Ascending aorta (tissue), 2 donors: ENCODE measurements around the gene ROR1. TPM values are rescaled to one million over a fixed set of nuclear protein-coding genes. Genes with fewer than 3 reads are reported as not detected.

Experiments
- DNase-seq, 2 donors: peaks; one replicate each; pipeline ENCODE4 v3.0.0-alpha.2; 2019; ENCODE audit warnings: low spot score in 2 of 2
- H3K27ac ChIP-seq, 2 donors: fragments of 200-600 bp; sonication (generic); one replicate each; pipeline ENCODE4 v1.5.1; 2016 to 2017; ENCODE audit warnings: mild to moderate bottlenecking in 1 of 2
- H3K27me3 ChIP-seq: fragments of 200-600 bp; sonication (generic); one replicate; pipeline ENCODE4 v1.5.1; 2017
- H3K36me3 ChIP-seq, 2 donors: fragments of 200-600 bp; sonication (generic); one replicate each; pipeline ENCODE4 v1.5.1; 2016
- H3K4me1 ChIP-seq, 2 donors: fragments of 200-600 bp; sonication (generic); one replicate each; pipeline ENCODE4 v1.5.1; 2016 to 2017; ENCODE audit warnings: mild to moderate bottlenecking in 1 of 2
- H3K4me3 ChIP-seq, 2 donors: fragments of 200-600 bp; sonication (generic); one replicate each; pipeline ENCODE4 v1.5.1; 2016 to 2017; ENCODE audit warnings: mild to moderate bottlenecking in 1 of 2
- H3K9me3 ChIP-seq, 2 donors: fragments of 200-600 bp; sonication (generic); one replicate each; pipeline ENCODE4 v1.5.1; 2016
- CTCF ChIP-seq, 3 experiments: fragments of 200-600 bp in 2 of 3; fragments of 450-650 bp in 1 of 3; sonication (generic) in 2 of 3; IDR thresholded peaks; one replicate each; pipeline ENCODE4 v1.5.1; 2016 to 2019; ENCODE audit warnings: antibody characterized with exemption in 3 of 3, mild to moderate bottlenecking in 1 of 3, moderate library complexity in 1 of 3
- intact Hi-C: fragments of 100-400 bp; cut with DNase I; formaldehyde crosslinking; loops from one replicate; pipeline ENCODE4 v1.15.1; 2023
- total RNA-seq: library from RNA; depleted of rRNA; stranded (reverse); fragments of >200 nt; gene quantifications from one replicate; pipeline ENCODE4 v1.1.0, GENCODE V29; 2016

ROR1 gene
- total RNA-seq, 1 donor from 2014 or later, result 115 TPM

DNA sequence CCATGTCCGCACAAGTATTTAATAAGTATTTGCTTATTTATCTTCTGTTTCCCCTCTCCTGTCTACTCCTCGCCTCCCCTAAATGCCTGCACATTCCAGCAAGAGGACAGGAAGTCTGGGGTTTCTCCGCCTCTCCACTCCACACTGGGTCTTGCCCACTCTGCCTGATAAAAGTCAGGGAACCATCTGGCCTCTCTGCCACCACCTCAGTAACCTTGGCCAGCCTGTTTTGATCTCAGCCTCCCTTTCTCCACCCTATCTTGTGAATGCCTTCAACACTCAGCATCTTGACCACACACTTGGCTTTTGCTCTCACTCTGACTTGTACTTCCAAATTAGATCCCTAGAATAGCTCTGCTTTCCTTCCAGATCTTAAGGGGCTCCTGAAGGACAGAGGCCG, 264.3 kb downstream of the ROR1 start:
- no peaks in the 10 kb centered on the region for H3K36me3 ChIP-seq
- intact Hi-C loops, result no loop called here
- peaks cover 11 to 63% of the 10 kb centered on the region in 2 donors for H3K4me1 ChIP-seq
- no peak overlapping the region for H3K4me3 ChIP-seq
- H3K27me3 ChIP-seq, result no peaks in the 10 kb centered on the region
- TF ChIP-seq CTCF (IDR thresholded peaks at IDR 0.05), result no peak
- H3K27ac ChIP-seq, result peak overlapping the region; percentile 80 to 85
- no peak for DNase-seq
- H3K9me3 ChIP-seq, result no peaks in the 10 kb centered on the region

DNA sequence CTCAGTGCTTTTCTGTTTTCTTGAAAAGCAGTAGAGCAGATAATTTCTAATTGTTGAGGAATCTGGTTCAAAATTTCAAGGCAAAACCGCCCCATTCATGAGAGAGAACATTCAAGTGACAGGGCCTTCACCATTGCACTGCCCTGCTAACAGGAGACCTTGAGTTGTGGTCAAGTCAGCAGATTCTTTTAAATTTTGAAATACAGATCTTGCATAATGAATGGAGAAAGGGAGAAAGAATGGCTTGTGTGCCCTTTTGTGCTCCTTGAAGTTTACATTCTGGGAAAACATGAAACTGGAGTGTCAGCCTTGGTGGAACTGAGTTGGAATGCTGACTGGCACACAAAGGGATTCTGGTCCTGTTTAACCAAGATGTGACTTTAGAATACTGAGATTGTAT, 265.1 kb downstream of the ROR1 start:
- H3K27ac ChIP-seq, result peak overlapping the region; percentile 80 to 85
- peaks cover 5 to 64% of the 10 kb centered on the region in 2 donors for H3K4me1 ChIP-seq
- intact Hi-C loops, result no loop called here

DNA sequence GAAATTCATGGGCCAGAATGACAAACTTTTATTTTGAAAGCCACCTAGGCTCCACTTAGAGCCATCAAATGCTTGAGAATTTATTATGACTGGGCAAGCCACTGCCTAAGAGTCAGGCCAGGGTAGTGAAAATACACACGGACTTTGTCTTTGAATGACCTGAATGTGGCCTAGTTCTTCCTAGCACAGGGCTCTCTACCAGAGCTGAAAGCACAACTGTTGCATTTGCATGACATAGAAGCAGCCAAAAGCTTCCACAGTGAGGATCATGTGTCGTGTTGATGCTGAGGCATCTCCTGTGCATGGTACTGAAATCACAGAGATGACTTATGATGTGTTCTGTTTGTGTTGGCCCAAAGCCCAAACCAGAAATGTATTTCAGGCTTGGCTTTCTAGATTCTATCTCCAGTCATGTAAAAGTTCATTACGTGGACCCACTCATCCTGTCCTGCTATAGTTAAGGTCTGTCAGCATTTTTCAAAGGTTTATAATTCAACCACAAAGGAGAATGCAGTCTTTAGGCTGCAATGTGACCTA, 265.6 kb downstream of the ROR1 start:
- Histone ChIP-seq H3K27me3 (no peaks in the 10 kb centered on the region), H3K4me1 (peaks cover 5 to 63% of the 10 kb centered on the region in 2 donors), H3K27ac (peak overlapping the region; percentile 80 to 85), H3K36me3 (no peaks in the 10 kb centered on the region), H3K9me3 (no peaks in the 10 kb centered on the region), H3K4me3 (no peak overlapping the region)
- no peak for TF ChIP-seq CTCF (IDR thresholded peaks at IDR 0.05)
- intact Hi-C loops, result no loop called here
- DNase-seq, result peak; percentile 18 to 87

More for the DNA sequence above, 265.1 kb downstream of the ROR1 start:
- no peak for TF ChIP-seq CTCF (IDR thresholded peaks at IDR 0.05)
- DNase-seq, result no peak
- Histone ChIP-seq H3K27me3 (no peaks in the 10 kb centered on the region), H3K9me3 (no peaks in the 10 kb centered on the region), H3K36me3 (no peaks in the 10 kb centered on the region), H3K4me3 (no peak overlapping the region)

DNA sequence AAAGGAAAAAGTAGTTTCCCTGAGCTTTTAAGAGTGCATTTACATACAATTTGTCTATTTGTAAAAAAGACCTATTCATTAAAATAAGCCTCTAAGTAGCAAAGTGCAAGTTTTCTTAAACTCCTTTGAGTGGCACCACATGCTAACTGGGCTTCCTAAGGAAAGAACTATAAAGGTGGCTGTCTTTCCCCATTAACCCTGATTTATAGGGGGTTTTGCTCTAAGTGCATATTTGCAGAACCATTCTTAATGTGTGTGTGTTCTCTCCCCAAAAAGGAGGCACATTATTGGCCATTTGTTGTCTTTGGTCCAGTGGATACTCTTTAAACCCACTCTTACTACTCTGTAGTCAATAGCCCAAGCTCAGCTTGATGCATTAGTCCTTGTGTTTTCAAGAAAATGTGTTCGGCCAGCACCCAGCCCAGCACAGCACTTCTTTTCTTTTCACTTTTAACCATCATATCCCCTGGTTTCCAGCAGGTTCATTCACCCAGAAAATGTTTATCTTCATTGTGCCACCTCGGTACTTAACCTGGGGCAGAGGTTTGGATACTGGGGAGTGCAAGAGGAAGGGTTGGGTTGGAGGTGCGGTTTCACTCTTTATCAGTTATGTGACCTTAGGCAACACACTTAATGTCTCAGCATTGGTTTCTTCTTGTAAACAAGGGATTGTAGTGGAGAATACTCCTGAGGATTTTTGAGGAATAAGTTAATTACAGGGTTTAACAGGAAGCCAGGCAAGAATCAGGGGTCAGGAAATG, 267.7 kb downstream of the ROR1 start:
- Histone ChIP-seq H3K4me3 (no peak overlapping the region), H3K27ac (peak overlapping the region; percentile 80 to 85), H3K27me3 (no peaks in the 10 kb centered on the region), H3K9me3 (no peaks in the 10 kb centered on the region), H3K36me3 (no peaks in the 10 kb centered on the region), H3K4me1 (peaks cover 5 to 57% of the 10 kb centered on the region in 2 donors)
- intact Hi-C loops, result loop anchor here (1.0 to 5.0 kb wide), 5 partner anchors 59 to 349 kb away; partner anchors contain the start of gene ROR1
- no peak for TF ChIP-seq CTCF (IDR thresholded peaks at IDR 0.05)
- no peak for DNase-seq

GRCh38 chr1:64042331-64043100, 268.7 kb downstream of the ROR1 start:
- peak overlapping the region; percentile 80 to 85 for H3K27ac ChIP-seq
- H3K36me3 ChIP-seq, result no peaks in the 10 kb centered on the region
- H3K27me3 ChIP-seq, result no peaks in the 10 kb centered on the region
- intact Hi-C loops, result loop anchor here (1.0 to 5.0 kb wide), 5 partner anchors 60 to 350 kb away; partner anchors contain the start of gene ROR1
- H3K4me1 ChIP-seq, result peaks cover 5 to 57% of the 10 kb centered on the region in 2 donors
- H3K4me3 ChIP-seq, result no peak overlapping the region
- peak; percentile 16 to 89 for DNase-seq
- no peak for TF ChIP-seq CTCF (IDR thresholded peaks at IDR 0.05)
- no peaks in the 10 kb centered on the region for H3K9me3 ChIP-seq
